ACC112 (cell line): ENCODE data around the gene NUDT1.

Experiments used
- H2AFZ ChIP-seq: fragments of 200-600 bp; sonication (generic); one replicate; pipeline ENCODE4 v1.6.0; 2017; ENCODE audit warnings: antibody characterized with exemption, low read length; ENCODE audit not compliant: unreplicated experiment
- H3K27ac ChIP-seq: fragments of 200-600 bp; sonication (generic); 2 replicates; pipeline ENCODE4 v1.5.1; 2014; ENCODE audit warnings: low read depth, mild to moderate bottlenecking, antibody characterized with exemption, low read length, moderate library complexity
- H3K27me3 ChIP-seq: fragments of 200-600 bp; sonication (generic); 2 replicates; pipeline ENCODE4 v1.6.1; 2014; ENCODE audit warnings: mild to moderate bottlenecking, antibody characterized with exemption, low read length, moderate library complexity, mixed read lengths; ENCODE audit not compliant: insufficient read depth
- H3K36me3 ChIP-seq: fragments of 200-600 bp; sonication (generic); 2 replicates; pipeline ENCODE4 v1.6.1; 2016; ENCODE audit warnings: mild to moderate bottlenecking, antibody characterized with exemption, low read length, moderate library complexity, mixed read lengths; ENCODE audit not compliant: insufficient read depth
- H3K4me1 ChIP-seq: fragments of 200-600 bp; sonication (generic); one replicate; pipeline ENCODE4 v1.6.1; 2016; ENCODE audit warnings: low read length, mixed read lengths; ENCODE audit not compliant: insufficient read depth, unreplicated experiment, control insufficient read depth
- H3K4me3 ChIP-seq: fragments of 200-600 bp; sonication (generic); 2 replicates; pipeline ENCODE4 v1.5.1; 2014; ENCODE audit warnings: mild to moderate bottlenecking, low read depth, low read length
- H3K79me2 ChIP-seq: fragments of 200-600 bp; sonication (generic); one replicate; pipeline ENCODE4 v1.6.0; 2016; ENCODE audit warnings: low read length; ENCODE audit not compliant: control insufficient read depth, unreplicated experiment, insufficient read depth

The NUDT1 gene

DNA sequence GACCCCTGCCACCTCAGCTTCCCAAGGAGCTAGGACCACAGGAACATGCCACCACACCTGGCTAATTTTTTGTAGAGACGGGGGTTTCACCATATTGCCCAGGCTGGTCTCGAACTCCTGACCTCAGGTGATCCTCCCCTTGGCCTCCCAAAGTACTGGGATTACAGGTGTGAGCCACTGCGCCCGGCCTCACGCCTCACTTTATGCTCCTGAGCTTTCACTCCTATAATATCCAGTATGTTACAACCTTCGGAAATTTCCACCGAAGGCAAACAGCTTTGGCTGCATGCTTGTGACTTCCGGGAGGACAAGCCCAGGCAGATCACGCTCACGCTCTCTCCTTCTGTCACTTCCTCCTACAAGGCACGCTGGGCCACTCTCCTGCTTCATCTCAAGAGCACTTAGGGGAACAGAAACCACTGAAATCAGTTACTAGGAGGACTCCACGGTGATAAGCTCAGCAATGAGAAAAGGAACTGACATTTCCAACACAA is 4.9 kb upstream of the NUDT1 start:
- Histone ChIP-seq H3K79me2 (peaks cover 27% of the 10 kb centered on the region), H3K4me3 (no peak overlapping the region), H2AFZ (no peak overlapping the region), H3K27ac (no peak overlapping the region), H3K36me3 (peaks cover 6% of the 10 kb centered on the region; the same call in 1 of the 2 replicates), H3K4me1 (peaks cover 23% of the 10 kb centered on the region), H3K27me3 (no peaks in the 10 kb centered on the region)

DNA sequence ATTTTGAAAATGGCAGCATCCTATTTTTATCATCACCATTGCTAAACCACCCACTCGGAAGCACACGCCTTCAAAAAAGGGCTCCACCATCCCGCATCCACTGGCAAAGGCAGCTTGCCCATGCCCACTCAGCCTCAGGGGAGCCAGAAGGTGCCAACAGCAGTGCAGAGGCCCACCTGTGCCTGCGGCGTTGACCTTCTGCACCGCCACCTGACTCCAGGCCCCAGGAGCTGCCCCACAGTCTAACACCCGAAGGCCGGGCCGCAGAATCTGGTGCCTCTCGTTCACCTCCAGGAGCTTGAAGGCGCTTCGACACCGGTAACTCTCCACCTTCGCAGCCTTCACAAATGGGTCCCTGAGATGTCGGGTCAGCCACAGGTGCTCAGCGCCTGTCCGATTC is 2.8 kb upstream of the NUDT1 start:
- peaks cover 21% of the 10 kb centered on the region for H3K4me1 ChIP-seq
- H3K27me3 ChIP-seq = no peaks in the 10 kb centered on the region
- no peak overlapping the region for H2AFZ ChIP-seq
- peaks cover 21% of the 10 kb centered on the region for H3K79me2 ChIP-seq
- H3K36me3 ChIP-seq = peaks cover 6% of the 10 kb centered on the region; the same call in 1 of the 2 replicates
- no peak overlapping the region for H3K27ac ChIP-seq
- no peak overlapping the region for H3K4me3 ChIP-seq

DNA sequence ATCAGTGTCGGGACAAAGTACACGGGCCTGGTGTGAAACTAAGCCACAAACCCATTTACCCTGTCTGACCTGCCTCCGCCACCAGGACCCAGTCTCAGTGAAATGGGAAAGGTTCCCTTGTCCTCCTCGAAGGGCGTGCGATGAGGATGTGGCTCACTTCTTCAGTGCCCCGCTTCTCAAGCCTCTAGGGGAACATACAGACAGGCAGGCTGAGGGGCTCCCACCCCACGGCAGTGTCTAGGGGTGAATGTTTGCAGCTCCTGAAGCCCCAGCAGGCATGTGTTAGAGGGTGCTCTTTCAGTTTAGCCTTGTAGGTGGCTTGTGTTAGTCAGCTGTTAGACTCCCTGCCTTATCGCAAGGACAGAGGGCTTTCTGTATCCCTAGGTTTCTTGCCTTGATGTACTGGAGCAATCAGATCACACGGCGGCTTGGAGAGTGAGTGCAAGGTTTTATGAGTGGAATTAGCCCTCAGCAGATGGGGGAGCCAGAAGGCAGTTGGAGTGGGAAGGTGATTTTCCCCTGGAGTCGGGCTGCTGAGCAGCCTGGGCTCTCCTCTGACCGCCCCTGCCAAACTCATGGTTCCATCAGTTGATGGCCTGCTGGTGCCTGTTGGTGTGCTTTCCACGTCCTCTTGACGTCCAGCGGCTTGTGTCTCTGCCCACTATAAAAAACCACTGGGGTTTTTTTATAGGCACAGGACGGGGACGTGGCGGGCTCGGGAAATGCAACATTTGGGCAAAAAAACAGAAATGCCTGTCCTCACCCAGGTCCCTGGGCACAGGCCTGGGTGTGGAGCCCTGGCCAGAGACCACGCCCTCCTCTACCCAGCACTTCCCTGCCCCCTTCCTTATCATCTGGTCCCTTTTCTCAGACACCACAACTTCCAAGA is 759 bp downstream of the NUDT1 start:
- H2AFZ ChIP-seq = peak overlapping the region; percentile 44
- 0 out of 2 replicates have a peak, but pooled peaks cover 5% of the 10 kb centered on the region for H3K36me3 ChIP-seq
- peaks cover 9% of the 10 kb centered on the region for H3K4me1 ChIP-seq

DNA sequence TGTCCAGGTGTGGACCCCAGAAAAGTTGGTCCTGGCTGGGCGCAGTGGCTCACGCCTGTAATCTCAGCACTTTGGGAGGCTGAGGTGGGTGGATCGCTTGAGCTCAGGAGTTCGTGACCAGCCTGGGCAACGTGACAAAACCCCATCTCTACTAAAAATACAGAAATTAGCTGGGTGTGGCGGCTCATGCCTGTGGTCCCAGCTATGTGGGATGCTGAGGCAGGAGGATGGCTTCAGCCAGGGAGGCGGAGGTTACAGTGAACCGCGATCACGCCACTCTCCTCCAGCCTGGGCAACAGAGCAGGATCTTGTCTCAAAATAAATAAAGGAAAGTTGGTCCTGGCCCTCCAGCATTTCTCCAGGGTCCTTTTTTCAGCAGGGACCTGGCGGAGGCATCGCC is 1.4 kb downstream of the NUDT1 start:
- peak overlapping the region; percentile 80; the same call in 1 of the 2 replicates for H3K4me3 ChIP-seq
- peaks cover 12% of the 10 kb centered on the region for H3K4me1 ChIP-seq
- no peaks in the 10 kb centered on the region for H3K27me3 ChIP-seq
- H3K27ac ChIP-seq = no peak overlapping the region
- peaks cover 21% of the 10 kb centered on the region for H3K79me2 ChIP-seq
- no peaks in the 10 kb centered on the region for H3K36me3 ChIP-seq
- no peak overlapping the region for H2AFZ ChIP-seq

More for the DNA sequence above, 759 bp downstream of the NUDT1 start:
- Histone ChIP-seq H3K4me3 (peak overlapping the region; percentile 80), H3K27me3 (no peaks in the 10 kb centered on the region), H3K79me2 (peaks cover 21% of the 10 kb centered on the region), H3K27ac (peak overlapping the region; percentile 58)

DNA sequence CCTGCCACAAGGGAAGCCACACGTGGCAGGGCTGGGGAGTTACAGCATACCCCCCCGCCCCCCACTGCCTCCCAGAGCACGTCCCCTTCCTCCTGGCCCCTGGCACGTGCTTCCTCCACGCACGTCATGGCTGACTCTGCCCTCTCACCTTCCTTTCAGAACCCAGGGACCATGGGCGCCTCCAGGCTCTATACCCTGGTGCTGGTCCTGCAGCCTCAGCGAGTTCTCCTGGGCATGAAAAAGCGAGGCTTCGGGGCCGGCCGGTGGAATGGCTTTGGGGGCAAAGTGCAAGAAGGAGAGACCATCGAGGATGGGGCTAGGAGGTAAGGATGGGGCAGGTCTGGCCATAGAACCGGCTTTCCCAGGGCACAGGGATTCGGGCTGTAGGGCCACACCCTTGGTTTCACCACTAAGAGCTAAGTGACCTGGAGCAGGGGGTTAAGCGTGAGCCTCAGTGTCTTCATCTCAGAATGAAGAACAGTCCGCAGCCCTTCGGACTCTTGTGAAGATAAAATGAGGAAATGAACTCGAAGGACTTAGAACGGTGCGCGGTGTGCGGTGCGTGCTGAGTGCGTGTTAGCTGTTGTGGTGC is 2.5 kb downstream of the NUDT1 start:
- H3K36me3 ChIP-seq = no peaks in the 10 kb centered on the region
- peaks cover 21% of the 10 kb centered on the region for H3K79me2 ChIP-seq
- no peaks in the 10 kb centered on the region for H3K27me3 ChIP-seq
- H2AFZ ChIP-seq = no peak overlapping the region
- no peak overlapping the region for H3K4me3 ChIP-seq
- H3K27ac ChIP-seq = no peak overlapping the region
- peaks cover 21% of the 10 kb centered on the region for H3K4me1 ChIP-seq

DNA sequence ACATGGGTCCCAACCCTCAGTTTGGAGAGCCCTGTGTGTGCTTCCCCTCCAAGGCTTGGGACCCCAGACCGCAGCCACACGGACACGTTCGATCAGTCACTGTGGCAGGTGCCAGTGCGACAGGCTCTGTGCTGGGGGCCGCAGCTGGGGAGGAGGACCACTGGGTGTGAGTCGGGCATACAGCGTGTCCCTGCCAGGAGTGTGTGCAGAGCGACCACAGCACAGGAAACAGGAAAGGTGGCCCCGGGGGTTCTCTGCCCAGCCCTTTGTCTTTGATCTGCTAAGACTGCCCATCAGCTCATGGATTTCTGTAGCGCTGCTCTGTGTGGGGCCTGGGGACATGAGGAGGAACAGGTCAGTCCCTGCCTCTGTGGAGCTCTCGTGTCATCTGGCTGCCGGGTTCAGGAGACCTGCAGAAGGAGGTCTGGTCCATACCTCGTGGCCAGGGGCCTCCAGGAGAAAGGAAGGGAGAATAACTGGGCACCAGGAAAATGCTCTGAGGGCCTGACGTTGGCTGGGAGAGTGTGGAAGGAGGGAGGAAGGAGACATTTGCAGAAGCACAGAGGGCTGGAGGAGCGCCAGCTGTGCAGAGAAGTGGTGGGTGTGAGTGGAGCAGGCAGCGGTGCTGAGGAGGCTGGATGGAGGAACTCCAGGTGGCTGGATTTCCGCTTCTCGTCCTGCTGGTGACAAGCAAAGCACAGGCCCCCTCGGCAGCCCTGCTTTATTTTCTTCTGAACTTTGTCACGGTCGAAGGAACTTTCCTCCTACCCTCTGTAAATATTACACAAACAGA is 4.1 kb downstream of the NUDT1 start:
- no peak overlapping the region for H3K27ac ChIP-seq
- no peaks in the 10 kb centered on the region for H3K36me3 ChIP-seq
- H3K4me1 ChIP-seq = peaks cover 28% of the 10 kb centered on the region
- no peaks in the 10 kb centered on the region for H3K27me3 ChIP-seq
- no peak overlapping the region for H2AFZ ChIP-seq
- H3K79me2 ChIP-seq = peaks cover 9% of the 10 kb centered on the region
- no peak overlapping the region for H3K4me3 ChIP-seq

DNA sequence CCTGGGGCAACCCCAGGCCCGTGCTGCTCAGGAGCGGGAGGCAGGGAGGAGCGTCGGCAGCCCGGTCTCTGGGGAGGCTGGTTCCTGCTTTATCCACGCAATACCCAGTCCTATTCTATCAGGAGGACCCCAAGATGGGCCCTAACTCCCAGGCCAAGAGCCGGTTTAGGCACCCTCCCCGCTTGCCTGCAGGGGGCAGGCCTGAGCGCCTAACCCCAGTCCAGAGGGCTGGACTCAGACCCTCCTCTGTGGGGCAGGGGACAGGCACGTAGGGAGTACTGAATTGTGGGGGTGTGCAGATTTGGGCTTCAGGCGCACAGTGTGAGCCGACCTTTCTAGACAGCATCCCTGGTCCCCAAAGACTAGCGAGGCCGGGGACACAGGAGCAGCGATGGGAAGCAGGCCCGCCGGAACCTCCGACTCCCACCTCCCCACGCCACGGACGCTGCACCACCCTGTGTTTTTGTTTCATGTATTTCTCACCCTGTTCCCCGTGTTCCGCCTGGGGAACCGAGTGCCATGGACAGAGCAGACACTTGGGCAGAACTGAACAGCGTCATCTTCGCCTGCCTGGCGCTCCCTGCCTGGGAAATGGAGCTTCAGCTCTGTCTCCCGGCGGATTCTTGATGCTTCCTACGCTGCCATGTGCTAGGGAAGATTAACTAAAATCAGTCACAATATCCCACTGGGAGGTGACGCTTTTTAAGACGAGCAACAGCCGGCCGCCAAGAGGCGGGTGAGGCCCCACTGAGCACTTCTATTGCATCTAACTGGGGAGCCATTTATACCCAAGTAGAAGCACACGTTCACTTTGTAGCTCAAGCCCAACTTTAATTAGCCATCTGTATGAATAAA is 5.3 kb downstream of the NUDT1 start:
- no peaks in the 10 kb centered on the region for H3K36me3 ChIP-seq
- H3K4me1 ChIP-seq = peaks cover 28% of the 10 kb centered on the region
- no peaks in the 10 kb centered on the region for H3K79me2 ChIP-seq
- no peak overlapping the region for H2AFZ ChIP-seq
- H3K27ac ChIP-seq = no peak overlapping the region
- H3K4me3 ChIP-seq = no peak overlapping the region
- no peaks in the 10 kb centered on the region for H3K27me3 ChIP-seq

DNA sequence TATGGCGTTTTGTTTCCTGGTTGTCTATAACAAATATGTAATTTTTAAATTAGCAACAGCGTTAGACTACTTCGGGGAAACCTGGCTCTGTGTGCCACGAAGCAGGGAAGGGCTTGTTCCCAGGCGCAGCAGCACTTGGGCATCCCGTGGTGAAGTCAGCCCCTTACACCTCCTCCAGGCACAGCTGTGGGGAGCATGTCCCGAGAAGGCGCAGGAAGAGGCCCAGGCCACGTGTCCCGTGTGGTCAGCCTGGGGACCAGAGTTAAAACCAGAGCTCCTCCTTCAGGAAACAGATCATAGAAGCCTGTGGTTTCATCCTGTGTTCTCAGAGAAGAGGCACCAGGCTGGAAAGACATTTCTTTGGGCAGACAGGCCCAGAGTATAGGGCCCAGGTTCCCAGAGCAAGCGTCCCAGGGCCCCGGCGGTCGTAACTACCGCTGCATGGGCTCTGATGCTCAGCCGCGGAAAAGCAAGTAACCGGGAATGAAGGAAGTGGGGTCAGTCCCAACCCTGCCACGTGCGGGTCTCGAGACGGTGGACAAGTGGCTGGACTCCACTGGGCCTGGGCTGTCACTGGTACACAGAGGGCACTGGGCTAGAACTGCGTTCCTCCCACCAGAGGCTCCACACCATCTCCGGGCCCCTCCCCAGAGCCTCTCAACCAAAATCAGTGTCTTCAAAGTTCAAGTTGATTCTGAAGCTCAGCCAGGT is 7.1 kb downstream of the NUDT1 start:
- Histone ChIP-seq H3K79me2 (no peaks in the 10 kb centered on the region), H3K36me3 (no peaks in the 10 kb centered on the region), H3K27ac (peak overlapping the region; percentile 88), H3K27me3 (no peaks in the 10 kb centered on the region), H3K4me1 (peaks cover 19% of the 10 kb centered on the region), H2AFZ (peak overlapping the region; percentile 4), H3K4me3 (peak overlapping the region; percentile 6; the same call in 1 of the 2 replicates)

DNA sequence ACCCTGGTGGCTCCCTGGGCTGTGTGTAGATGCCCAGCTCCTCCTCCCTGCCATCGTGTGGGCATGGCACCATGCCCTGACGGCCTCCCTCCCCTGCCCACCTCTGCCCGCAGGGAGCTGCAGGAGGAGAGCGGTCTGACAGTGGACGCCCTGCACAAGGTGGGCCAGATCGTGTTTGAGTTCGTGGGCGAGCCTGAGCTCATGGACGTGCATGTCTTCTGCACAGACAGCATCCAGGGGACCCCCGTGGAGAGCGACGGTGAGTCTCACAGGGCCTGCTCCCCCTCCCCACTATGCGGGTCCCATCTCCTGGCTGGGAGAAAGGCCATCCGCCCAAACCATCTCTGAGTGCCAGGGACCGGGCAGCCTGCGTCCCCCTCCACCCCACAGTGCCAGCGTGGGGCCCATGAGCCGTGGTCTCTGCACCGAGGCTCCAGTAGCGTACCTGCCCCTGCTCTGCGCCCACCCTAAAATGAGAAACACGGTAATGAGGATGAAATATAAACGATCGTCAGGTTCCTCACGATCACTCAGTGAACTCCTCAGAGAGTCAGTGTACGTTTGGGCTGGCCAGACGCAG is 7.8 kb downstream of the NUDT1 start:
- no peaks in the 10 kb centered on the region for H3K79me2 ChIP-seq
- no peaks in the 10 kb centered on the region for H3K36me3 ChIP-seq
- H3K4me3 ChIP-seq = 0 out of 2 replicates have a peak overlapping the region, but pooled peaks have one; percentile 6
- peak overlapping the region; percentile 4 for H2AFZ ChIP-seq
- peaks cover 19% of the 10 kb centered on the region for H3K4me1 ChIP-seq
- no peaks in the 10 kb centered on the region for H3K27me3 ChIP-seq
- H3K27ac ChIP-seq = peak overlapping the region; percentile 88
